Lower leg skin (tissue), 4 donors: ENCODE data around the gene DOP1A. TPM values are rescaled to one million over a fixed set of nuclear protein-coding genes. Genes with fewer than 3 reads are reported as not detected.

Experiments
- DNase-seq, 2 donors: peaks; one replicate each; pipeline ENCODE4 v3.0.0-alpha.2; 2019; ENCODE audit warnings: low spot score in 2 of 2
- H3K4me3 ChIP-seq: fragments of 200-600 bp; sonication (generic); 2 replicates; pipeline ENCODE4 v1.5.1; 2017; ENCODE audit warnings: mild to moderate bottlenecking, low read depth; ENCODE audit not compliant: poor library complexity, severe bottlenecking
- CTCF ChIP-seq, 3 donors: fragments of 450-650 bp; IDR thresholded peaks; one replicate each; pipeline ENCODE4 v1.5.1; 2016; ENCODE audit warnings: antibody characterized with exemption in 3 of 3, mild to moderate bottlenecking in 3 of 3, moderate library complexity in 2 of 3
- POLR2A ChIP-seq, 2 donors: fragments of 450-650 bp; IDR thresholded peaks; one replicate each; pipeline ENCODE4 v1.6.1; 2016 to 2017; ENCODE audit warnings: antibody characterized with exemption in 2 of 2, mild to moderate bottlenecking in 1 of 2, moderate library complexity in 1 of 2
- WGBS, 2 donors: methylation state at CpG; one replicate each; pipeline ENCODE4 v1.1.5; 2018; 5-methylcytosine and 5-hydroxymethylcytosine counted together
- intact Hi-C: fragments of 100-400 bp; cut with DNase I; formaldehyde crosslinking; loops from one replicate; pipeline ENCODE4 v1.15.0; 2023; ENCODE audit warnings: low total_unique reads
- total RNA-seq, 4 donors: library from RNA; depleted of rRNA; stranded (reverse); fragments of >200 nt; gene quantifications; one replicate each; pipeline ENCODE4 v1.1.0, GENCODE V29; 2016

The DOP1A gene
- total RNA-seq, 4 donors from 2014 or later = 32.6 to 75.8 (median 49.3) TPM

- TF ChIP-seq CTCF (IDR thresholded peaks at IDR 0.05) = no peak
- TF ChIP-seq POLR2A (IDR thresholded peaks at IDR 0.05) = no peak
- WGBS, 2 donors = 29 to 34% methylated on average over 6 of the region's 6 CpGs
- DNase-seq = no peak
- no peak overlapping the region for H3K4me3 ChIP-seq
- intact Hi-C loops = loop anchor here (5.0 kb wide), 1 partner anchor 1406 kb away; no protein-coding TSS in a partner anchor
Measured at GRCh38 chr6:83068616-83069015, 1.1 kb downstream of the DOP1A start.

GRCh38 chr6:83069633-83070032, 2.2 kb downstream of the DOP1A start:
- TF ChIP-seq POLR2A (IDR thresholded peaks at IDR 0.05) (no peak), CTCF (IDR thresholded peaks at IDR 0.05) (no peak)
- intact Hi-C loops = loop anchor here (5.0 kb wide), 1 partner anchor 1407 kb away; no protein-coding TSS in a partner anchor
- no peak overlapping the region for H3K4me3 ChIP-seq
- DNase-seq = no peak

GRCh38 chr6:83071023-83071422, 3.6 kb downstream of the DOP1A start:
- no peak overlapping the region for H3K4me3 ChIP-seq
- intact Hi-C loops = no loop called here
- 58 to 69% methylated on average over 4 of the region's 4 CpGs for WGBS, 2 donors
- TF ChIP-seq POLR2A (IDR thresholded peaks at IDR 0.05) (no peak), CTCF (IDR thresholded peaks at IDR 0.05) (no peak)
- DNase-seq = no peak

- TF ChIP-seq POLR2A (IDR thresholded peaks at IDR 0.05) (no peak), CTCF (IDR thresholded peaks at IDR 0.05) (no peak)
- intact Hi-C loops = no loop called here
- no peak overlapping the region for H3K4me3 ChIP-seq
- DNase-seq = no peak
- WGBS, 2 donors = 44 to 60% methylated on average over 1 of the region's 1 CpG
Measured at GRCh38 chr6:83071707-83072106, 4.2 kb downstream of the DOP1A start.

- intact Hi-C loops = no loop called here
- H3K4me3 ChIP-seq = no peak overlapping the region
- no peak for DNase-seq
- WGBS, 2 donors = 66 to 72% methylated on average over 2 of the region's 2 CpGs
- no peak for TF ChIP-seq POLR2A (IDR thresholded peaks at IDR 0.05)
- TF ChIP-seq CTCF (IDR thresholded peaks at IDR 0.05) = no peak
Measured at GRCh38 chr6:83072726-83073125, 5.3 kb downstream of the DOP1A start.

GRCh38 chr6:83073615-83074014, 6.1 kb downstream of the DOP1A start:
- TF ChIP-seq CTCF (IDR thresholded peaks at IDR 0.05) (no peak), POLR2A (IDR thresholded peaks at IDR 0.05) (no peak)
- DNase-seq = no peak
- 50 to 62% methylated on average over 1 of the region's 1 CpG for WGBS, 2 donors
- H3K4me3 ChIP-seq = no peak overlapping the region
- intact Hi-C loops = no loop called here
